Ovary (tissue), 3 donors: ENCODE measurements around the gene DOCK4.

Experiments used
- CTCF ChIP-seq, 3 donors: fragments of 450-650 bp in 2 of 3; fragments of 200-600 bp in 1 of 3; IDR thresholded peaks; one replicate each; pipeline versions ENCODE4 v1.5.1 to v1.8.0; 2016 to 2022; ENCODE audit warnings: antibody characterized with exemption in 3 of 3, mild to moderate bottlenecking in 1 of 3
- EP300 ChIP-seq: sonication (generic); formaldehyde crosslinking; IDR thresholded peaks from one replicate; pipeline ENCODE4 v1.6.1; 2017; ENCODE audit warnings: antibody characterized with exemption
- POLR2A ChIP-seq: fragments of 450-650 bp; IDR thresholded peaks from one replicate; pipeline ENCODE4 v1.6.1; 2017; ENCODE audit warnings: antibody characterized with exemption, mild to moderate bottlenecking, moderate library complexity
- donor health status: DM: no; HTN: no; CAD: no.

DNA sequence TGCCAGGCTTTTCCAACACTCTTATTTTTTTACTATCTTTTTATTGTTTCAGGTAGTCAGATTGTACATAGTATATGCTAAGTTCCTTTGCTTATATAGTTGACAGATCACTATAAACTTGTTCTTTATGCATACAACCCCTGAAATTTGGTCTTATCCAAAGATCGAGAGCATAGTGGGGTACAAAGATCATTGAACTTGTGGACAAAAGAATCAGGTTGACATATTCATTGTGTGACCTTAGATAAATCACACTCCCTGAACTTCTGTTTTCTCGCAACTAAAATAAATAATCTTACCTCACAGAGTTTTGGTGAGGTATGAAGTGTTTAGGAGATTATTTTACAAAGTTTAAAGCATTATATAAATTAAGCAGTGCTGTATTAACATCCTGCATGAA lies 22.4 kb upstream of the DOCK4 start:
- no peak for TF ChIP-seq CTCF (IDR thresholded peaks at IDR 0.05)
- no peak for TF ChIP-seq EP300
- no peak for TF ChIP-seq POLR2A
